Fibroblast of the aortic adventitia (primary cell): ENCODE measurements around the gene RNF8. TPM values are rescaled to one million over a fixed set of nuclear protein-coding genes. Genes with fewer than 3 reads are reported as not detected.

Source experiments
- DNase-seq: peaks from one replicate; pipeline ENCODE4 v3.0.0-alpha.2; 2010; ENCODE audit warnings: low read depth
- H3K4me3 ChIP-seq: 2 replicates; pipeline ENCODE4 v1.5.1; 2011; ENCODE audit warnings: low read depth, mild to moderate bottlenecking, control low read depth, low read length, moderate library complexity
- CTCF ChIP-seq: IDR thresholded peaks from 2 replicates; pipeline ENCODE4 v1.5.1; 2011; ENCODE audit warnings: mild to moderate bottlenecking, low read length, control low read depth, inconsistent platforms; ENCODE audit not compliant: insufficient read depth
- total RNA-seq: library from RNA; depleted of rRNA; stranded (reverse); fragments of >200 nt; gene quantifications from 2 replicates; pipeline ENCODE4 v1.2.3, GENCODE V29; 2012; ENCODE audit warnings: low replicate concordance

Gene RNF8
- total RNA-seq, 1 donor: 18.8 TPM

- DNase-seq: no peak
- H3K4me3 ChIP-seq: no peak overlapping the region
- no peak for TF ChIP-seq CTCF
These were observed 5.3 kb downstream of the RNF8 start for GRCh38 chr6:37359039-37359438.

GRCh38 chr6:37362101-37362828 lies 8.5 kb downstream of the RNF8 start:
- TF ChIP-seq CTCF: no peak
- no peak for DNase-seq
- no peak overlapping the region for H3K4me3 ChIP-seq

- H3K4me3 ChIP-seq: no peak overlapping the region
- TF ChIP-seq CTCF: peak; percentile 45
- peak; percentile 67 for DNase-seq
These were observed 12.0 kb downstream of the RNF8 start for GRCh38 chr6:37365791-37366190.

GRCh38 chr6:37366910-37367309 lies 13.1 kb downstream of the RNF8 start:
- TF ChIP-seq CTCF: no peak
- no peak for DNase-seq
- H3K4me3 ChIP-seq: no peak overlapping the region

- H3K4me3 ChIP-seq: no peak overlapping the region
- no peak for TF ChIP-seq CTCF
- no peak for DNase-seq
These were observed 15.2 kb downstream of the RNF8 start for GRCh38 chr6:37368961-37369320.

- no peak for TF ChIP-seq CTCF
- DNase-seq: peak; percentile 41
- no peak overlapping the region for H3K4me3 ChIP-seq
These were observed 15.8 kb downstream of the RNF8 start for GRCh38 chr6:37369321-37370201.
